IMR-90 (cell line): ENCODE data around the gene SLC49A4. TPM values are rescaled to one million over a fixed set of nuclear protein-coding genes. Genes with fewer than 3 reads are reported as not detected.

Experiments
- ATAC-seq: fragments of 200-7000 bp; cut with Tn5 transposase; 2 replicates; pipeline ENCODE4 v1.9.1; 2020; ENCODE audit warnings: low read depth, mild to moderate bottlenecking, moderate library complexity
- BruUV-seq: library from RNA; stranded (reverse); fragments of 400-500 nt; replicated peaks from 2 replicates; lab custom pipeline; 2021; lab: Mats Ljungman, UMichigan
- CTCF ChIA-PET: fragments of 300-600 bp; formaldehyde crosslinking; extraction: SDS; loops from one replicate; lab custom pipeline; 2021; ENCODE audit warnings: antibody characterized with exemption; lab: Yijun Ruan, JAX
- POLR2A ChIA-PET: fragments of 300-600 bp; sonication (Branson Sonifier 250); formaldehyde crosslinking; loops from one replicate; lab custom pipeline; 2022; ENCODE audit warnings: antibody characterized with exemption; ENCODE audit not compliant: unreplicated experiment; lab: Charles Lee
- DNase-seq: peaks from one replicate; pipeline ENCODE4 v3.0.0; 2013
- H2AFZ ChIP-seq: replicated peaks from 2 replicates; pipeline ENCODE3; 2013; ENCODE audit warnings: low read length, mild to moderate bottlenecking; ENCODE audit not compliant: poor library complexity
- H2AK5ac ChIP-seq: 2 replicates; pipeline ENCODE4 v1.6.1; 2013; ENCODE audit warnings: low read depth, low read length, inconsistent platforms
- H2AK9ac ChIP-seq: replicated peaks from 2 replicates; pipeline ENCODE3; 2013; ENCODE audit warnings: mild to moderate bottlenecking, low read depth, low read length, moderate library complexity; ENCODE audit not compliant: poor library complexity
- H2BK120ac ChIP-seq: 2 replicates; pipeline ENCODE4 v1.6.1; 2013; ENCODE audit warnings: low read depth, low read length, inconsistent platforms
- H2BK15ac ChIP-seq: 3 replicates; pipeline ENCODE4 v1.6.1; 2013; ENCODE audit warnings: low read depth, low read length, inconsistent platforms
- H2BK20ac ChIP-seq: 2 replicates; pipeline ENCODE4 v1.6.1; 2013; ENCODE audit warnings: low read depth, mild to moderate bottlenecking, inconsistent platforms, low read length, moderate library complexity
- H2BK5ac ChIP-seq: 2 replicates; pipeline ENCODE4 v1.6.1; 2013; ENCODE audit warnings: mild to moderate bottlenecking, low read depth, low read length, inconsistent platforms; ENCODE audit not compliant: poor library complexity, severe bottlenecking
- H3K14ac ChIP-seq: replicated peaks from 2 replicates; pipeline ENCODE4 v1.6.1; 2013; ENCODE audit warnings: low read depth, low read length, inconsistent platforms
- H3K18ac ChIP-seq: 2 replicates; pipeline ENCODE4 v1.6.1; 2013; ENCODE audit warnings: low read depth, low read length, control low read depth
- H3K23ac ChIP-seq: 2 replicates; pipeline ENCODE4 v1.6.1; 2013; ENCODE audit warnings: low read depth, low read length, inconsistent platforms
- H3K27ac ChIP-seq: 2 replicates; pipeline ENCODE4 v1.5.1; 2013; ENCODE audit warnings: mild to moderate bottlenecking, control low read depth, low read length; ENCODE audit not compliant: insufficient read depth
- H3K27me3 ChIP-seq: 2 replicates; pipeline ENCODE4 v1.6.1; 2013; ENCODE audit warnings: low read length; ENCODE audit not compliant: control insufficient read depth, insufficient read depth
- H3K36me3 ChIP-seq: 2 replicates; pipeline ENCODE4 v1.6.1; 2013; ENCODE audit warnings: low read length, mixed read lengths; ENCODE audit not compliant: control insufficient read depth, insufficient read depth
- H3K4ac ChIP-seq: 2 replicates; pipeline ENCODE4 v1.6.1; 2013; ENCODE audit warnings: low read depth, low read length, inconsistent platforms
- H3K4me1 ChIP-seq: 2 replicates; pipeline ENCODE4 v1.6.1; 2013; ENCODE audit warnings: low read length, mixed read lengths; ENCODE audit not compliant: control insufficient read depth, insufficient read depth
- H3K4me2 ChIP-seq: 2 replicates; pipeline ENCODE4 v1.6.1; 2013; ENCODE audit warnings: low read depth, mild to moderate bottlenecking, control low read depth, low read length, moderate library complexity
- H3K4me3 ChIP-seq: 2 replicates; pipeline ENCODE4 v1.5.1; 2013; ENCODE audit warnings: low read depth, mild to moderate bottlenecking, control low read depth, low read length, moderate library complexity; ENCODE audit not compliant: insufficient read depth
- H3K56ac ChIP-seq: 2 replicates; pipeline ENCODE4 v1.6.1; 2013; ENCODE audit warnings: low read length, inconsistent platforms; ENCODE audit not compliant: insufficient read depth; ENCODE audit errors: extremely low read depth
- H3K79me1 ChIP-seq, 2 experiments: 2 replicates each; pipeline ENCODE4 v1.6.1; 2013; ENCODE audit warnings: low read length in 2 of 2, inconsistent platforms in 1 of 2, low read depth in 1 of 2
- H3K9ac ChIP-seq: 2 replicates; pipeline ENCODE4 v1.6.1; 2013; ENCODE audit warnings: low read depth, low read length, control low read depth
- H3K9me1 ChIP-seq: 2 replicates; pipeline ENCODE4 v1.6.1; 2013; ENCODE audit warnings: low read length, inconsistent platforms; ENCODE audit not compliant: insufficient read depth
- H3K9me3 ChIP-seq: 2 replicates; pipeline ENCODE4 v1.6.1; 2013; ENCODE audit warnings: low read length; ENCODE audit not compliant: control insufficient read depth, insufficient read depth
- H4K20me1 ChIP-seq: 2 replicates; pipeline ENCODE4 v1.6.1; 2013; ENCODE audit warnings: low read length, inconsistent platforms; ENCODE audit not compliant: insufficient read depth
- H4K5ac ChIP-seq: 2 replicates; pipeline ENCODE4 v1.6.1; 2013; ENCODE audit warnings: mild to moderate bottlenecking, low read depth, low read length, control low read depth
- H4K8ac ChIP-seq, 2 experiments: 2 replicates each; pipeline ENCODE4 v1.6.1; 2013; ENCODE audit warnings: low read depth in 2 of 2, low read length in 2 of 2, control low read depth in 1 of 2, inconsistent platforms in 1 of 2
- H4K91ac ChIP-seq: 2 replicates; pipeline ENCODE4 v1.6.1; 2013; ENCODE audit warnings: low read depth, low read length, inconsistent platforms; ENCODE audit not compliant: insufficient read depth
- BHLHE40 ChIP-seq: fragments of 150-350 bp; IDR thresholded peaks from 2 replicates; pipeline ENCODE4 v1.6.1; 2016; ENCODE audit warnings: mild to moderate bottlenecking, low read depth, low read length
- CEBPB ChIP-seq: IDR thresholded peaks from 2 replicates; pipeline ENCODE4 v1.6.1; 2012; ENCODE audit warnings: low read depth, low read length, improper control_type of control experiment
- CHD1 ChIP-seq: IDR thresholded peaks from 2 replicates; pipeline ENCODE4 v1.6.1; 2012; ENCODE audit warnings: low read depth, low read length, improper control_type of control experiment
- FOS ChIP-seq: fragments of 150-350 bp; IDR thresholded peaks from 2 replicates; pipeline ENCODE4 v1.6.1; 2016; ENCODE audit warnings: low read depth, low read length
- MAFK ChIP-seq: IDR thresholded peaks from 2 replicates; pipeline ENCODE4 v1.6.1; 2012; ENCODE audit warnings: low read depth, low read length, improper control_type of control experiment
- MAZ ChIP-seq: IDR thresholded peaks from 2 replicates; pipeline ENCODE4 v1.6.1; 2012; ENCODE audit warnings: low read depth, mild to moderate bottlenecking, low read length, improper control_type of control experiment, moderate library complexity, borderline replicate concordance
- MXI1 ChIP-seq: IDR thresholded peaks from 2 replicates; pipeline ENCODE4 v1.6.1; 2012; ENCODE audit warnings: low read depth, mild to moderate bottlenecking, low read length, moderate library complexity, borderline replicate concordance
- NFE2L2 ChIP-seq: fragments of 150-350 bp; IDR thresholded peaks from 2 replicates; pipeline ENCODE4 v1.6.1; 2016; ENCODE audit warnings: low read depth, mild to moderate bottlenecking, low read length
- POLR2A ChIP-seq: IDR thresholded peaks from 2 replicates; pipeline ENCODE4 v1.6.1; 2012; ENCODE audit warnings: mild to moderate bottlenecking, low read depth, low read length
- RAD21 ChIP-seq: IDR thresholded peaks from 2 replicates; pipeline ENCODE4 v1.6.1; 2012; ENCODE audit warnings: low read length, improper control_type of control experiment
- RCOR1 ChIP-seq: IDR thresholded peaks from 2 replicates; pipeline ENCODE4 v1.6.1; 2012; ENCODE audit warnings: mild to moderate bottlenecking, low read length, improper control_type of control experiment; ENCODE audit not compliant: insufficient replicate concordance
- RFX5 ChIP-seq: IDR thresholded peaks from 2 replicates; pipeline ENCODE4 v1.8.0; 2012; ENCODE audit warnings: low read depth, mild to moderate bottlenecking, low read length, moderate library complexity
- SMC3 ChIP-seq: fragments of 150-350 bp; IDR thresholded peaks from 2 replicates; pipeline ENCODE4 v1.6.1; 2016; ENCODE audit warnings: low read depth, mild to moderate bottlenecking, antibody characterized with exemption, low read length, moderate library complexity
- USF2 ChIP-seq: fragments of 150-350 bp; IDR thresholded peaks from 2 replicates; pipeline ENCODE4 v1.6.1; 2017; ENCODE audit warnings: mild to moderate bottlenecking, antibody characterized with exemption, low read length, low read depth
- WGBS, 2 experiments: methylation state at CpG; one replicate each; pipeline versions ENCODE4 v1.1.5 to v1.1.7; 2013; ENCODE audit warnings: missing lambda C conversion rate in 2 of 2; ENCODE audit not compliant: insufficient read length in 1 of 2; ENCODE audit errors: extremely low coverage in 2 of 2; 5-methylcytosine and 5-hydroxymethylcytosine counted together
- dilution Hi-C: fragments of 300-500 bp; cut with HindIII; formaldehyde crosslinking; loops from one replicate; pipeline ENCODE4 v1.14.3; 2018; ENCODE audit warnings: low sequenced_read_pairs; ENCODE audit not compliant: unreplicated experiment
- in situ Hi-C: fragments of 300-500 bp; cut with MboI; formaldehyde crosslinking; loops from 3 replicates; pipeline ENCODE4 v1.14.3; 2019; ENCODE audit warnings: low sequenced_read_pairs, inconsistent platforms, mixed read lengths
- intact Hi-C: fragments of 100-400 bp; cut with micrococcal nuclease; formaldehyde crosslinking; loops from 2 replicates; pipeline ENCODE4 v1.10.0; 2022
- polyA plus RNA-seq, 3 experiments: library from polyadenylated mRNA; depleted of rRNA; stranded (reverse); fragments of >200 nt; gene quantifications; 2 replicates each; pipeline ENCODE4 v1.2.3, GENCODE V29; 2012; ENCODE audit warnings: low replicate concordance in 1 of 3
- total RNA-seq: library from RNA; depleted of rRNA; stranded (reverse); fragments of >200 nt; gene quantifications from 2 replicates; pipeline ENCODE4 v1.2.3, GENCODE V29; 2012
- TF ChIP-seq, protein P1 (sequence below): fragments of 150-350 bp; IDR thresholded peaks from 2 replicates; pipeline ENCODE4 v1.6.1; 2016; ENCODE audit warnings: low read depth, mild to moderate bottlenecking, low read length, moderate library complexity, borderline replicate concordance
- TF ChIP-seq, protein P2 (sequence below): conservative IDR thresholded peaks from 2 replicates; pipeline ENCODE4 v1.5.1; 2012; ENCODE audit warnings: mild to moderate bottlenecking, low read depth, low read length, improper control_type of control experiment

The SLC49A4 gene
- total and polyA plus RNA-seq, 2 of the 4 experiments (the other 2 are of a cell fraction), result 6.5 to 6.8 TPM

DNA sequence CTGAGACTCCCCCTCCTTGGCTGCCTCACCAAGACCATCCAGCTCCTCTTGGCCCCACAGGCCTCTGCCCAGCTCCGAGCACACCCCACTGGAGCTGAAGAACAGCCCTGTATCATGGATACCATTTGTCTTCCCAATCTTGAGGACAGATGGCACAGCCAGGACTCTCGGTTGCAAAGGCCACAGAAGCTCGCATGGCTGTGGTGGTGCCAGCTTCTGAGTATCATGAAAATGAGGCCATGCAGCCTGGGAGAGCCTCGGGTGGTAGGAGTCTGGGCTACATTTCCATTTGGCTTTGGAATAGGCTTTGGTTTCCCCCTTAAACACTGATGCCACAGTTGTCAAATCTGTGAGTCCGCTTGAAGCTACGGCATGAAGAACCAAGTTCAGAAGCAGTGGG, 126.1 kb downstream of the SLC49A4 start:
- Histone ChIP-seq H3K56ac (no peak overlapping the region), H3K9me3 (no peaks in the 10 kb centered on the region; the same call in 1 of the 2 replicates), H4K8ac (no peak overlapping the region), H3K36me3 (no peaks in the 10 kb centered on the region), H2BK20ac (no peak overlapping the region), H3K14ac (no peak overlapping the region), H4K5ac (no peak overlapping the region), H3K9me1 (no peaks in the 10 kb centered on the region), H2AFZ (no peak overlapping the region), H4K20me1 (no peaks in the 10 kb centered on the region), H3K23ac (no peak overlapping the region), H3K27ac (no peak overlapping the region), H3K4ac (no peak overlapping the region), H3K9ac (no peak overlapping the region), H2AK5ac (no peak overlapping the region), H3K79me1 (no peaks in the 10 kb centered on the region), H3K27me3 (peaks cover 66% of the 10 kb centered on the region), H2BK5ac (no peak overlapping the region), H4K91ac (no peak overlapping the region), H3K4me1 (no peaks in the 10 kb centered on the region), H3K4me2 (no peak overlapping the region), H3K18ac (no peak overlapping the region), H3K4me3 (no peak overlapping the region), H2AK9ac (no peak overlapping the region), H2BK15ac (no peak overlapping the region), H2BK120ac (no peak overlapping the region)
- ATAC-seq (no peak), DNase-seq (no peak)
- dilution Hi-C loops, result no loop called here
- CTCF ChIA-PET, result no interaction called here
- in situ Hi-C loops, result no loop called here
- no TSS peak for BruUV-seq
- intact Hi-C loops, result no loop called here
- POLR2A ChIA-PET, result no interaction called here
- TF ChIP-seq MXI1, result no peak
- no peak for TF ChIP-seq RFX5
- TF ChIP-seq, protein P1, sequence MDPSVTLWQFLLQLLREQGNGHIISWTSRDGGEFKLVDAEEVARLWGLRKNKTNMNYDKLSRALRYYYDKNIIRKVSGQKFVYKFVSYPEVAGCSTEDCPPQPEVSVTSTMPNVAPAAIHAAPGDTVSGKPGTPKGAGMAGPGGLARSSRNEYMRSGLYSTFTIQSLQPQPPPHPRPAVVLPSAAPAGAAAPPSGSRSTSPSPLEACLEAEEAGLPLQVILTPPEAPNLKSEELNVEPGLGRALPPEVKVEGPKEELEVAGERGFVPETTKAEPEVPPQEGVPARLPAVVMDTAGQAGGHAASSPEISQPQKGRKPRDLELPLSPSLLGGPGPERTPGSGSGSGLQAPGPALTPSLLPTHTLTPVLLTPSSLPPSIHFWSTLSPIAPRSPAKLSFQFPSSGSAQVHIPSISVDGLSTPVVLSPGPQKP, result no peak
- no peak for TF ChIP-seq NFE2L2
- TF ChIP-seq MAZ, result no peak
- TF ChIP-seq BHLHE40, result no peak
- no peak for TF ChIP-seq MAFK
- no peak for TF ChIP-seq FOS
- TF ChIP-seq CEBPB, result no peak
- no peak for TF ChIP-seq RAD21
- TF ChIP-seq USF2, result no peak
- no peak for TF ChIP-seq POLR2A
- TF ChIP-seq CHD1, result no peak
- TF ChIP-seq, protein P2, sequence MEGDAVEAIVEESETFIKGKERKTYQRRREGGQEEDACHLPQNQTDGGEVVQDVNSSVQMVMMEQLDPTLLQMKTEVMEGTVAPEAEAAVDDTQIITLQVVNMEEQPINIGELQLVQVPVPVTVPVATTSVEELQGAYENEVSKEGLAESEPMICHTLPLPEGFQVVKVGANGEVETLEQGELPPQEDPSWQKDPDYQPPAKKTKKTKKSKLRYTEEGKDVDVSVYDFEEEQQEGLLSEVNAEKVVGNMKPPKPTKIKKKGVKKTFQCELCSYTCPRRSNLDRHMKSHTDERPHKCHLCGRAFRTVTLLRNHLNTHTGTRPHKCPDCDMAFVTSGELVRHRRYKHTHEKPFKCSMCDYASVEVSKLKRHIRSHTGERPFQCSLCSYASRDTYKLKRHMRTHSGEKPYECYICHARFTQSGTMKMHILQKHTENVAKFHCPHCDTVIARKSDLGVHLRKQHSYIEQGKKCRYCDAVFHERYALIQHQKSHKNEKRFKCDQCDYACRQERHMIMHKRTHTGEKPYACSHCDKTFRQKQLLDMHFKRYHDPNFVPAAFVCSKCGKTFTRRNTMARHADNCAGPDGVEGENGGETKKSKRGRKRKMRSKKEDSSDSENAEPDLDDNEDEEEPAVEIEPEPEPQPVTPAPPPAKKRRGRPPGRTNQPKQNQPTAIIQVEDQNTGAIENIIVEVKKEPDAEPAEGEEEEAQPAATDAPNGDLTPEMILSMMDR, result no peak
- TF ChIP-seq SMC3, result no peak
- no peak for TF ChIP-seq RCOR1
- 0% methylated on average over 1 of the region's 6 CpGs; no CpG with 5 or more reads in 1 of the 2 experiments for WGBS, 2 experiments
